ENCODE data around the gene TRMT10A. TPM values are rescaled to one million over a fixed set of nuclear protein-coding genes. Genes with fewer than 3 reads are reported as not detected.

The TRMT10A gene
- total and polyA plus RNA-seq, 2 donors from 2014 or later = 4.3 to 5.7 TPM

GRCh38 chr4:99529956-99530355 is 33.9 kb downstream of the TRMT10A start:
- intact Hi-C loops (cut with DNase I) = no loop called here
- DNase-seq = no peak
- TF ChIP-seq CTCF (IDR thresholded peaks at IDR 0.05; ENCODE audit: borderline replicate concordance, extremely low read depth, insufficient read depth) = no peak
- Histone ChIP-seq H3K4me3 (ENCODE audit: low read length in 3 of 3) (no peak overlapping the region), H3K27me3 (ENCODE audit: control insufficient read depth, insufficient read depth, low read length) (no peaks in the 10 kb centered on the region), H3K4me1 (ENCODE audit: control insufficient read depth in 2 of 3, insufficient read depth in 2 of 3, low read depth in 1 of 3, low read length in 3 of 3) (no peaks in the 10 kb centered on the region), H3K9me3 (ENCODE audit: control insufficient read depth in 2 of 3, insufficient read depth in 1 of 3, low read length in 3 of 3) (no peaks in the 10 kb centered on the region), H3K36me3 (ENCODE audit: control insufficient read depth in 2 of 3, insufficient read depth in 3 of 3, low read length in 3 of 3) (no peaks in the 10 kb centered on the region), H3K9ac (ENCODE audit: low read length in 3 of 3) (no peak overlapping the region), H3K27ac (ENCODE audit: low read depth in 2 of 2, low read length in 2 of 2) (no peak overlapping the region)
- no peak for FAIRE-seq

GRCh38 chr4:99529228-99529627 is 34.6 kb downstream of the TRMT10A start:
- H3K4me1 ChIP-seq (ENCODE audit: control insufficient read depth in 2 of 3, insufficient read depth in 2 of 3, low read depth in 1 of 3, low read length in 3 of 3) = no peaks in the 10 kb centered on the region
- H3K36me3 ChIP-seq (ENCODE audit: control insufficient read depth in 2 of 3, insufficient read depth in 3 of 3, low read length in 3 of 3) = no peaks in the 10 kb centered on the region
- FAIRE-seq (no peak), DNase-seq (peak in 1 of 5 donors; percentile 11)
- no peak overlapping the region for H3K9ac ChIP-seq (ENCODE audit: low read length in 3 of 3)
- H3K4me3 ChIP-seq (ENCODE audit: low read length in 3 of 3) = no peak overlapping the region
- no peaks in the 10 kb centered on the region for H3K9me3 ChIP-seq (ENCODE audit: control insufficient read depth in 2 of 3, insufficient read depth in 1 of 3, low read length in 3 of 3)
- intact Hi-C loops (cut with DNase I) = no loop called here
- H3K27ac ChIP-seq (ENCODE audit: low read depth in 2 of 2, low read length in 2 of 2) = no peak overlapping the region
- no peak for TF ChIP-seq CTCF (IDR thresholded peaks at IDR 0.05; ENCODE audit: borderline replicate concordance, extremely low read depth, insufficient read depth)
- H3K27me3 ChIP-seq (ENCODE audit: control insufficient read depth, insufficient read depth, low read length) = no peaks in the 10 kb centered on the region

GRCh38 chr4:99518601-99519295 is 45.1 kb downstream of the TRMT10A start:
- Histone ChIP-seq H3K9ac (ENCODE audit: low read length in 3 of 3) (no peak overlapping the region), H3K9me3 (ENCODE audit: control insufficient read depth in 2 of 3, insufficient read depth in 1 of 3, low read length in 3 of 3) (no peaks in the 10 kb centered on the region), H3K36me3 (ENCODE audit: control insufficient read depth in 2 of 3, insufficient read depth in 3 of 3, low read length in 3 of 3) (no peaks in the 10 kb centered on the region), H3K4me3 (ENCODE audit: low read length in 3 of 3) (no peak overlapping the region), H3K4me1 (ENCODE audit: control insufficient read depth in 2 of 3, insufficient read depth in 2 of 3, low read depth in 1 of 3, low read length in 3 of 3) (no peaks in the 10 kb centered on the region), H3K27me3 (ENCODE audit: control insufficient read depth, insufficient read depth, low read length) (no peaks in the 10 kb centered on the region), H3K27ac (ENCODE audit: low read depth in 2 of 2, low read length in 2 of 2) (no peak overlapping the region)
- DNase-seq (no peak), FAIRE-seq (no peak)
- no peak for TF ChIP-seq CTCF (IDR thresholded peaks at IDR 0.05; ENCODE audit: borderline replicate concordance, extremely low read depth, insufficient read depth)
- intact Hi-C loops (cut with DNase I) = no loop called here

GRCh38 chr4:99510721-99511120 is 53.1 kb downstream of the TRMT10A start, which contains the start of gene C4orf17:
Gene C4orf17, plus strand, starts transcription at chr4:99511021. Its CDS starts 2,061 bp downstream, at chr4:99513082.
- H3K27ac ChIP-seq (ENCODE audit: low read depth in 2 of 2, low read length in 2 of 2) = no peak within 1 kb of the TSS
- H3K4me3 ChIP-seq (ENCODE audit: low read length in 3 of 3) = no peak within 1 kb of the TSS
- no peaks in the 10 kb centered on the region for H3K4me1 ChIP-seq (ENCODE audit: control insufficient read depth in 2 of 3, insufficient read depth in 2 of 3, low read depth in 1 of 3, low read length in 3 of 3)
- no peaks in the 10 kb centered on the region for H3K36me3 ChIP-seq (ENCODE audit: control insufficient read depth in 2 of 3, insufficient read depth in 3 of 3, low read length in 3 of 3)
- intact Hi-C loops (cut with DNase I) = no loop called here
- H3K9ac ChIP-seq (ENCODE audit: low read length in 3 of 3) = no peak within 1 kb of the TSS
- no peaks in the 10 kb centered on the region for H3K9me3 ChIP-seq (ENCODE audit: control insufficient read depth in 2 of 3, insufficient read depth in 1 of 3, low read length in 3 of 3)
- no peak for DNase-seq
- no peaks in the 10 kb centered on the region for H3K27me3 ChIP-seq (ENCODE audit: control insufficient read depth, insufficient read depth, low read length)
- FAIRE-seq = no peak
- TF ChIP-seq CTCF (IDR thresholded peaks at IDR 0.05; ENCODE audit: borderline replicate concordance, extremely low read depth, insufficient read depth) = no peak
